Measurements from ENCODE around the gene DSN1. TPM values are rescaled to one million over a fixed set of nuclear protein-coding genes. Genes with fewer than 3 reads are reported as not detected.

The DSN1 gene
- total RNA-seq, 1 experiment from 2014 or later = 42.5 TPM

DNA sequence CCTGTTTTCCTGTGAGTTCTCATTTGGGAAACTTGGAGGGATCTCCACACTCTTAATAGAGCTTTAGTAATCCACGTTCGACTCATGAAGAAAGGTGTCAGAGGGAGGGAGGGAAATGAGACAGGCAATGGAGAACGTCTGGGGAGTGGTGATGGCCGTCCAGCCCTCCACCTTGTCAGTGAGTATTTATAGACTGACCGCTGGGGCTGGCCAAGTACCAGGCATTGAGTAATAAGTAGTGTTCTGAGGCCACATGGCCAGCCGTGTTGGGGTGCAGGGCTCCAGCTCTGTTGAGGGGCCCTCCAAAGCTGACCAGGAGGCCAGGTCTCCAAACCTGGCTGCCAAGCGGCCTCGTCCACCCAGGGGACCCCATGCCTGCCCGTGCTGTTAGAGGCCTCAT lies 11.3 kb upstream of the DSN1 start:
- intact Hi-C loops (cut with micrococcal nuclease; ENCODE audit: unreplicated experiment) = no loop called here
- DNase-seq = no peak
- CTCF ChIA-PET = no interaction called here
- H3K36me3 Mint-ChIP-seq (ENCODE audit: insufficient read depth, unreplicated experiment) = peaks cover 4% of the 10 kb centered on the region
- H3K4me1 Mint-ChIP-seq (ENCODE audit: low read depth, unreplicated experiment) = no peaks in the 10 kb centered on the region
- no peaks in the 10 kb centered on the region for H3K27me3 Mint-ChIP-seq (ENCODE audit: unreplicated experiment)
- no peak overlapping the region for H3K27ac Mint-ChIP-seq (ENCODE audit: unreplicated experiment)
- no TSS peak for BruUV-seq (replicated peaks)
- TF ChIP-seq, protein P1, sequence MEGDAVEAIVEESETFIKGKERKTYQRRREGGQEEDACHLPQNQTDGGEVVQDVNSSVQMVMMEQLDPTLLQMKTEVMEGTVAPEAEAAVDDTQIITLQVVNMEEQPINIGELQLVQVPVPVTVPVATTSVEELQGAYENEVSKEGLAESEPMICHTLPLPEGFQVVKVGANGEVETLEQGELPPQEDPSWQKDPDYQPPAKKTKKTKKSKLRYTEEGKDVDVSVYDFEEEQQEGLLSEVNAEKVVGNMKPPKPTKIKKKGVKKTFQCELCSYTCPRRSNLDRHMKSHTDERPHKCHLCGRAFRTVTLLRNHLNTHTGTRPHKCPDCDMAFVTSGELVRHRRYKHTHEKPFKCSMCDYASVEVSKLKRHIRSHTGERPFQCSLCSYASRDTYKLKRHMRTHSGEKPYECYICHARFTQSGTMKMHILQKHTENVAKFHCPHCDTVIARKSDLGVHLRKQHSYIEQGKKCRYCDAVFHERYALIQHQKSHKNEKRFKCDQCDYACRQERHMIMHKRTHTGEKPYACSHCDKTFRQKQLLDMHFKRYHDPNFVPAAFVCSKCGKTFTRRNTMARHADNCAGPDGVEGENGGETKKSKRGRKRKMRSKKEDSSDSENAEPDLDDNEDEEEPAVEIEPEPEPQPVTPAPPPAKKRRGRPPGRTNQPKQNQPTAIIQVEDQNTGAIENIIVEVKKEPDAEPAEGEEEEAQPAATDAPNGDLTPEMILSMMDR (IDR thresholded peaks at IDR 0.05; ENCODE audit: unreplicated experiment) = no peak
- no peak overlapping the region for H3K4me3 Mint-ChIP-seq (ENCODE audit: low read depth, unreplicated experiment)
- no peaks in the 10 kb centered on the region for H3K9me3 Mint-ChIP-seq (ENCODE audit: low read depth, unreplicated experiment)

DNA sequence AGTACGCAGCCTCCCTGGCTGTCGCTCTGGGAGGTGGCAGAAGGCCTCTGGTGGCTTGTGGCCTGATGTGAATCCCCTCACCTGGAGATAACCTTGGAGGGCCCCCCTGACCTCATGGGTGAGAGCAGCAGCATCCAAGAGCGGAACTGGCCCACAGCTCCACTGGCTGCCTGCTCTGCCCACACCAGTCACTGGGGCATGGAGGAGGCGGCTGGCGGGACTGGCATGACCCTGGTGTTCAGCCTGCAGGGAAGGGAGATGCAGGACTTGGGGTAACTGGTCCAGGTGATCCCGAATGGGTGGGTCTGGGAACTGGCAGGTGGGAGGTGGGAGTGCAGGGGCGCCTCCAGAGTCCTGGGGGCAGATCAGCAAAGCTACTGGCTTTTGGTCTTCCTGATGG lies 10.6 kb upstream of the DSN1 start:
- TF ChIP-seq, protein P1 (IDR thresholded peaks at IDR 0.05; ENCODE audit: unreplicated experiment) = no peak
- peaks cover 5% of the 10 kb centered on the region for H3K36me3 Mint-ChIP-seq (ENCODE audit: insufficient read depth, unreplicated experiment)
- H3K4me1 Mint-ChIP-seq (ENCODE audit: low read depth, unreplicated experiment) = no peaks in the 10 kb centered on the region
- BruUV-seq (replicated peaks) = no TSS peak
- no peak overlapping the region for H3K27ac Mint-ChIP-seq (ENCODE audit: unreplicated experiment)
- DNase-seq = no peak
- intact Hi-C loops (cut with micrococcal nuclease; ENCODE audit: unreplicated experiment) = no loop called here
- CTCF ChIA-PET = no interaction called here
- H3K9me3 Mint-ChIP-seq (ENCODE audit: low read depth, unreplicated experiment) = no peaks in the 10 kb centered on the region
- no peaks in the 10 kb centered on the region for H3K27me3 Mint-ChIP-seq (ENCODE audit: unreplicated experiment)
- no peak overlapping the region for H3K4me3 Mint-ChIP-seq (ENCODE audit: low read depth, unreplicated experiment)

DNA sequence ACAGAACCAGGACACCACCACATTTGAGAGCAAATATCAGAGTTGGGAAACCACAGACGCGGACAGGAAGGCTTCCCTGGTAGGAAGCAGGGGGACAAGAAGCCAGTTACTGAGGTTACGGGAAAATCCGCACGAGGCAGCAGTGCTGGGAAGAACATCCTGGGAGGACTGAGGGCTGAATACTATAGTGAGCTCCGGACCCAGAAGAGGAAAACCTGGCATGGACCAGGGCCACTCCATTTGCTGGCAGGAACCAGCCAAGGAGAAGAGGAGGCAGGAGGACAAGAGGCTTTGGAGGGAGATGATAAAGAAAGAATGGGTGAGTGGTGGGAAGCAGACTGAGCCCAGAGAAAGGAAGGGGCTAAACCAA lies 6.1 kb upstream of the DSN1 start:
- Mint-ChIP-seq H3K9me3 (ENCODE audit: low read depth, unreplicated experiment) (no peaks in the 10 kb centered on the region), H3K27ac (ENCODE audit: unreplicated experiment) (no peak overlapping the region), H3K27me3 (ENCODE audit: unreplicated experiment) (no peaks in the 10 kb centered on the region), H3K4me1 (ENCODE audit: low read depth, unreplicated experiment) (no peaks in the 10 kb centered on the region), H3K36me3 (ENCODE audit: insufficient read depth, unreplicated experiment) (peaks cover 14% of the 10 kb centered on the region), H3K4me3 (ENCODE audit: low read depth, unreplicated experiment) (no peak overlapping the region)
- TF ChIP-seq, protein P1 (IDR thresholded peaks at IDR 0.05; ENCODE audit: unreplicated experiment) = no peak
- intact Hi-C loops (cut with micrococcal nuclease; ENCODE audit: unreplicated experiment) = loop anchor here (10.0 kb wide), 1 partner anchor 105 kb away; no protein-coding TSS in a partner anchor
- CTCF ChIA-PET = no interaction called here
- no TSS peak for BruUV-seq (replicated peaks)
- DNase-seq = no peak

DNA sequence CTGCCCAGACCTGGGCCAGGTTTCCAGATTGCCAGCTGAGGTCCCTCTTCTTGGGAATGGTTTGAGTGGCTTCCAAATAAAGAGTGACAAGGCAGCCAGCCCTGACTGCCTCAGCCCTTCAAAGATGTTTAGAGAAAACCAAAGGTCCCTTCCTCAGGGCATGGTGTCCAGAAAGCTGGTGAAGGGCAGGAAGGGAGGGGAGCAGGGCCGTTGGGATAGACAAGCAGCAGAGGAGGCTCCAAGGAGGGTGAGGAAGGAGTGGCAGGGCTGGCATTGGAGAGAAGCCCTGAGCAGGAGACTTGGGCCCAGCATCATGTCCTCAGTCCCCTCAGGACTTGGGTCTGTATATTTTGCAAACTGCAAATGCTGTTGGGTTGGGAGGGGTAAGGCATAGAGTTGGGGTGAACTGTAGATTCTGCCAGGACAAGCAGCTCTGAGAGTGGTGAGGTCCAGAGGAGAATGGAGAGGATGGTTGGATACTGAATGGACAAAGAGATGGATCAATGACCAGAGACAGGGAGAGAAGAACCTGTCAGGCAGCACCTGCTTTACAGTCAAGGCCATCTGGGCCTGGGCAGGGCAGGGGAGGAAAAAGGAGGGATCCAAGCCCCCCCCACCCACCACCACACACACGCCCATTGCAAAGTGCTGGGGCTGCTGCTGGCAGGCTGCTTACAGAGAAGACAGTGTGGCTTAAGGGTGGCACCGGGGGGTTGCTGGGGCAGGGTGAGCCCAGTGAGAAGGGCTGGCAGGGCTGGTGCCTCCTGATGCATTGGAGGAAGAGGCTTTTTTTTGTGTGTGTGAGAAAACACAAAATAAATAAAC lies 5.5 kb upstream of the DSN1 start:
- Mint-ChIP-seq H3K36me3 (ENCODE audit: insufficient read depth, unreplicated experiment) (peaks cover 20% of the 10 kb centered on the region), H3K4me3 (ENCODE audit: low read depth, unreplicated experiment) (no peak overlapping the region), H3K27me3 (ENCODE audit: unreplicated experiment) (no peaks in the 10 kb centered on the region), H3K27ac (ENCODE audit: unreplicated experiment) (no peak overlapping the region), H3K4me1 (ENCODE audit: low read depth, unreplicated experiment) (peaks cover 4% of the 10 kb centered on the region), H3K9me3 (ENCODE audit: low read depth, unreplicated experiment) (no peaks in the 10 kb centered on the region)
- intact Hi-C loops (cut with micrococcal nuclease; ENCODE audit: unreplicated experiment) = loop anchor here (10.0 kb wide), 1 partner anchor 106 kb away; no protein-coding TSS in a partner anchor
- CTCF ChIA-PET = no interaction called here
- BruUV-seq (replicated peaks) = no TSS peak
- TF ChIP-seq, protein P1 (IDR thresholded peaks at IDR 0.05; ENCODE audit: unreplicated experiment) = no peak
- no peak for DNase-seq

Measured in Calu3 (cell line).